MM.1S (cell line): ENCODE measurements around the gene C1orf226.

Experiments
- DNase-seq: peaks from one replicate; pipeline ENCODE4 v3.0.0-alpha.2; 2015
- H2AFZ ChIP-seq: fragments of 300-600 bp; sonication (generic); 2 replicates; pipeline ENCODE4 v1.6.0; 2016; ENCODE audit warnings: antibody characterized with exemption, low read length
- H3F3A ChIP-seq: fragments of 300-600 bp; sonication (generic); 2 replicates; pipeline ENCODE4 v1.6.1; 2016; ENCODE audit warnings: mild to moderate bottlenecking, antibody characterized with exemption, low read length, moderate library complexity, mixed read lengths; ENCODE audit not compliant: insufficient read depth
- H3K27ac ChIP-seq: fragments of 300-600 bp; sonication (generic); 2 replicates; pipeline ENCODE4 v1.5.1; 2016; ENCODE audit warnings: mild to moderate bottlenecking, low read length
- H3K27me3 ChIP-seq: fragments of 300-600 bp; sonication (generic); replicated peaks from 2 replicates; pipeline ENCODE4 v1.6.0; 2016; ENCODE audit warnings: low read length; ENCODE audit not compliant: insufficient read depth
- H3K36me3 ChIP-seq: fragments of 300-600 bp; sonication (generic); replicated peaks from 2 replicates; pipeline ENCODE4 v1.6.1; 2016; ENCODE audit warnings: mild to moderate bottlenecking, low read length, mixed read lengths; ENCODE audit not compliant: insufficient read depth
- H3K4me1 ChIP-seq: fragments of 300-600 bp; sonication (generic); 2 replicates; pipeline ENCODE4 v1.6.1; 2016; ENCODE audit warnings: low read length, mixed read lengths
- H3K4me2 ChIP-seq: fragments of 300-600 bp; sonication (generic); 2 replicates; pipeline ENCODE4 v1.6.0; 2016; ENCODE audit warnings: low read depth, low read length
- H3K4me3 ChIP-seq: fragments of 300-600 bp; sonication (generic); 2 replicates; pipeline ENCODE4 v1.5.1; 2016; ENCODE audit warnings: low read length, mixed read lengths
- H3K79me2 ChIP-seq: fragments of 300-600 bp; sonication (generic); 2 replicates; pipeline ENCODE4 v1.6.1; 2016; ENCODE audit warnings: mixed run types, low read length, mixed read lengths
- H3K9ac ChIP-seq: fragments of 300-600 bp; sonication (generic); 2 replicates; pipeline ENCODE4 v1.6.1; 2016; ENCODE audit warnings: low read length, mixed read lengths
- H3K9me2 ChIP-seq: fragments of 300-600 bp; sonication (generic); replicated peaks from 2 replicates; pipeline ENCODE4 v1.6.1; 2016; ENCODE audit warnings: mild to moderate bottlenecking, low read length, mixed read lengths; ENCODE audit not compliant: insufficient read depth
- H3K9me3 ChIP-seq: fragments of 300-600 bp; sonication (generic); replicated peaks from 2 replicates; pipeline ENCODE4 v1.6.1; 2016; ENCODE audit warnings: mild to moderate bottlenecking, low read length, mixed read lengths; ENCODE audit not compliant: insufficient read depth
- H4K20me1 ChIP-seq: fragments of 300-600 bp; sonication (generic); 2 replicates; pipeline ENCODE4 v1.6.1; 2016; ENCODE audit warnings: mild to moderate bottlenecking, low read length, moderate library complexity, mixed read lengths; ENCODE audit not compliant: insufficient read depth
- CTCF ChIP-seq: fragments of 300-600 bp; sonication (generic); IDR thresholded peaks from 2 replicates; pipeline ENCODE4 v1.5.1; 2016; ENCODE audit warnings: antibody characterized with exemption, low read length, mixed read lengths
- EZH2 ChIP-seq: fragments of 300-600 bp; sonication (generic); optimal IDR thresholded peaks from 2 replicates; pipeline ENCODE3; 2017; ENCODE audit warnings: low read depth, mild to moderate bottlenecking, antibody characterized with exemption, low read length, mixed read lengths
- EZH2phosphoT487 ChIP-seq: fragments of 300-600 bp; sonication (generic); IDR thresholded peaks from 2 replicates; pipeline ENCODE4 v1.6.1; 2018; ENCODE audit warnings: antibody characterized with exemption, low read length

C1orf226 gene

GRCh38 chr1:162385702-162386101 is 4.2 kb downstream of the C1orf226 start:
- DNase-seq, result no peak
- no peaks in the 10 kb centered on the region for H3K36me3 ChIP-seq
- H3K27ac ChIP-seq, result no peak overlapping the region
- TF ChIP-seq CTCF (no peak), EZH2phosphoT487 (no peak)
- H3K4me2 ChIP-seq, result no peak overlapping the region
- no peaks in the 10 kb centered on the region for H3K9me2 ChIP-seq
- H3F3A ChIP-seq, result no peaks in the 10 kb centered on the region
- H3K9ac ChIP-seq, result no peak overlapping the region
- H3K79me2 ChIP-seq, result no peaks in the 10 kb centered on the region
- H3K4me1 ChIP-seq, result peaks cover 12% of the 10 kb centered on the region
- H3K27me3 ChIP-seq, result no peaks in the 10 kb centered on the region
- no peaks in the 10 kb centered on the region for H3K9me3 ChIP-seq
- no peaks in the 10 kb centered on the region for H4K20me1 ChIP-seq
- H3K4me3 ChIP-seq, result no peak overlapping the region
- no peak overlapping the region for H2AFZ ChIP-seq

- Histone ChIP-seq H3F3A (no peaks in the 10 kb centered on the region), H3K79me2 (no peaks in the 10 kb centered on the region), H2AFZ (no peak overlapping the region), H3K4me2 (no peak overlapping the region), H3K36me3 (no peaks in the 10 kb centered on the region), H3K27ac (no peak overlapping the region), H3K4me3 (no peak overlapping the region), H3K9me3 (no peaks in the 10 kb centered on the region), H4K20me1 (no peaks in the 10 kb centered on the region), H3K9ac (no peak overlapping the region), H3K27me3 (no peaks in the 10 kb centered on the region), H3K4me1 (peaks cover 12% of the 10 kb centered on the region), H3K9me2 (no peaks in the 10 kb centered on the region)
- no peak for TF ChIP-seq EZH2
- no peak for TF ChIP-seq CTCF
- TF ChIP-seq EZH2phosphoT487, result no peak
- no peak for DNase-seq
Observed at GRCh38 chr1:162386292-162387225, 5.0 kb downstream of the C1orf226 start.

DNA sequence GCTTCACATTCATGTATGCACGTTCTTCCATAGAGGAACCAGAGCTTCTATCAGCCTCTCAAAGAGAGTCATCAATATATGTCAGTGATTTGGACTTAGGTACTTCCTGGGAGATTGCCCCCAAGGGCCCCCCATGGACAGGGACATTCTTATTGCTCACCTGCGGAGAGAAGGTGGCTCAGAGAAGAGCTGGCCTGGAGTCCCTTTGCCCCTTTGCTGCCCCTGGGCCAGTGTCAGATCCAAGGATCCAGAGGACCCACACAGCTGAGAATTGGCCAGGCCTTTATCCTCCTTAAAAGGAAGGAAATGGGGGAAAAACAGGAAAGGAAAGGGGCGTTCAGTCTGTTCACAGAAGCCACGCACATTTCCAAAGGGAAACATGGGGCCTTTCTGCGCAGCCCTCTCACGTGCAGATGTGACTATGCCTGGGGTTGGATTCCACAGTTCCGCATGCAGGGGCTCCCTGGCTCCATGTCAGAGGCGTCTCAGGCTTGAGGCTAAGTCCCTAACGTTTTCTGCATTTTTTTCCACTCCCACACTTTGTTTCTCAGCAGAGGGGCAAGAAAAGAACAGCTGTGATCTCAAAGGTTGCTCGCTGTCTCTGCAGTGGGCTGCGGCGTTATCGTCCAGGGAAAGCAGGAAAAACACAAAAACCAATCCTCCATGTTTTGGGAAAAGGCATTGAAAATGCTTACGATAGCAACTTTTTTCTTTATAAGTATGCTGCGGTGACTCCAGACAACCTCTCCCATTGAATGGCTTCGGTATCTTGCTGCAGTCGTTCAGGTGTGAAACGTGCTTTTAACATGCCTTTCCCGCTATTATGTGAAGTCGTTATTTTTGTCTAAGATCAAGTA is 5.9 kb downstream of the C1orf226 start:
- H3K27me3 ChIP-seq, result no peaks in the 10 kb centered on the region
- no peak overlapping the region for H3K9ac ChIP-seq
- H3K79me2 ChIP-seq, result no peaks in the 10 kb centered on the region
- H3K36me3 ChIP-seq, result no peaks in the 10 kb centered on the region
- H3K9me3 ChIP-seq, result no peaks in the 10 kb centered on the region
- H3K4me1 ChIP-seq, result peaks cover 12% of the 10 kb centered on the region
- no peaks in the 10 kb centered on the region for H3F3A ChIP-seq
- H4K20me1 ChIP-seq, result no peaks in the 10 kb centered on the region
- no peak for DNase-seq
- no peak overlapping the region for H3K27ac ChIP-seq
- H2AFZ ChIP-seq, result no peak overlapping the region
- H3K9me2 ChIP-seq, result no peaks in the 10 kb centered on the region
- TF ChIP-seq EZH2 (no peak), EZH2phosphoT487 (no peak), CTCF (no peak)
- H3K4me3 ChIP-seq, result no peak overlapping the region
- no peak overlapping the region for H3K4me2 ChIP-seq
